ENCODE results near the gene ANTKMT. TPM values are rescaled to one million over a fixed set of nuclear protein-coding genes. Genes with fewer than 3 reads are reported as not detected.

The ANTKMT gene
- total RNA-seq, 2 experiments from 2014 or later: 8.1 TPM

GRCh38 chr16:700684-701584, 20.0 kb upstream of the ANTKMT start:
- H3K9me3 Mint-ChIP-seq: no peaks in the 10 kb centered on the region
- POLR2A ChIA-PET: interaction anchor here (1.1 kb wide), 1 partner anchor 87 kb away, joined by 3 read pairs; the partner anchor contains the start of genes CHTF18 and RPUSD1
- H3K27me3 ChIP-seq (ENCODE audit: control insufficient read depth in 1 of 2, insufficient read depth in 2 of 2, low read length in 2 of 2): peaks cover 41 to 45% of the 10 kb centered on the region in 2 experiments
- CTCF ChIA-PET: no interaction called here
- H3K27ac ChIP-seq (ENCODE audit: low read depth in 1 of 2, low read length in 2 of 2): no peak overlapping the region
- ATAC-seq (ENCODE audit: poor library complexity): peak; percentile 71
- no peak for TF ChIP-seq CTCF (IDR thresholded peaks at IDR 0.05)
- peak in 11 of 14 experiments; percentile 34 to 78 (median 51) for DNase-seq
- peaks cover 0 to 48% of the 10 kb centered on the region in 2 experiments for H3K9me3 ChIP-seq (ENCODE audit: control insufficient read depth in 1 of 2, insufficient read depth in 1 of 2, low read length in 2 of 2)
- no peaks in the 10 kb centered on the region for H3K36me3 Mint-ChIP-seq (ENCODE audit: low read depth)
- H3K4me3 ChIP-seq (ENCODE audit: low read length): no peak overlapping the region
- no peaks in the 10 kb centered on the region for H3K36me3 ChIP-seq (ENCODE audit: insufficient read depth, low read length)
- peaks cover 20% of the 10 kb centered on the region for H3K27me3 Mint-ChIP-seq
- no peak overlapping the region for H3K27ac Mint-ChIP-seq
- H3K4me1 Mint-ChIP-seq (ENCODE audit: low read depth): no peaks in the 10 kb centered on the region
- peaks cover 59% of the 10 kb centered on the region for H3K4me1 ChIP-seq (ENCODE audit: insufficient read depth, low read length)
- intact Hi-C loops (cut with DNase I, micrococcal nuclease): no loop called here
- no peak overlapping the region for H3K4me3 Mint-ChIP-seq

- Mint-ChIP-seq H3K9me3 (no peaks in the 10 kb centered on the region), H3K27ac (no peak overlapping the region), H3K27me3 (peaks cover 32% of the 10 kb centered on the region), H3K36me3 (ENCODE audit: low read depth) (no peaks in the 10 kb centered on the region), H3K4me3 (no peak overlapping the region), H3K4me1 (ENCODE audit: low read depth) (no peaks in the 10 kb centered on the region)
- Histone ChIP-seq H3K27ac (ENCODE audit: low read depth in 1 of 2, low read length in 2 of 2) (no peak overlapping the region), H3K4me1 (ENCODE audit: insufficient read depth, low read length) (peaks cover 62% of the 10 kb centered on the region), H3K36me3 (ENCODE audit: insufficient read depth, low read length) (no peaks in the 10 kb centered on the region), H3K4me3 (ENCODE audit: low read length) (no peak overlapping the region), H3K27me3 (ENCODE audit: control insufficient read depth in 1 of 2, insufficient read depth in 2 of 2, low read length in 2 of 2) (peaks cover 53 to 57% of the 10 kb centered on the region in 2 experiments), H3K9me3 (ENCODE audit: control insufficient read depth in 1 of 2, insufficient read depth in 1 of 2, low read length in 2 of 2) (peaks cover 0 to 62% of the 10 kb centered on the region in 2 experiments)
- DNase-seq (no peak), ATAC-seq (ENCODE audit: poor library complexity) (no peak)
- no peak for TF ChIP-seq CTCF (IDR thresholded peaks at IDR 0.05)
- intact Hi-C loops (cut with DNase I, micrococcal nuclease): no loop called here
- ChIA-PET POLR2A (no interaction called here), CTCF (interaction anchor here (1.0 kb wide), 1 partner anchor 34 kb away, joined by 3 read pairs; the partner anchor contains the start of gene RHOT2)
These were observed 18.6 kb upstream of the ANTKMT start for GRCh38 chr16:702341-702740.

GRCh38 chr16:703406-703805, 17.5 kb upstream of the ANTKMT start:
- peaks cover 42% of the 10 kb centered on the region for H3K27me3 Mint-ChIP-seq
- no peak for ATAC-seq (ENCODE audit: poor library complexity)
- CTCF ChIA-PET: no interaction called here
- H3K4me1 Mint-ChIP-seq (ENCODE audit: low read depth): no peaks in the 10 kb centered on the region
- H3K36me3 Mint-ChIP-seq (ENCODE audit: low read depth): no peaks in the 10 kb centered on the region
- intact Hi-C loops (cut with DNase I, micrococcal nuclease): no loop called here
- TF ChIP-seq CTCF (IDR thresholded peaks at IDR 0.05): no peak
- no peak for DNase-seq
- Histone ChIP-seq H3K27ac (ENCODE audit: low read depth in 1 of 2, low read length in 2 of 2) (no peak overlapping the region), H3K27me3 (ENCODE audit: control insufficient read depth in 1 of 2, insufficient read depth in 2 of 2, low read length in 2 of 2) (peaks cover 62 to 67% of the 10 kb centered on the region in 2 experiments), H3K36me3 (ENCODE audit: insufficient read depth, low read length) (no peaks in the 10 kb centered on the region), H3K4me1 (ENCODE audit: insufficient read depth, low read length) (peaks cover 60% of the 10 kb centered on the region), H3K9me3 (ENCODE audit: control insufficient read depth in 1 of 2, insufficient read depth in 1 of 2, low read length in 2 of 2) (peaks cover 0 to 62% of the 10 kb centered on the region in 2 experiments), H3K4me3 (ENCODE audit: low read length) (no peak overlapping the region)
- H3K4me3 Mint-ChIP-seq: no peak overlapping the region
- no peaks in the 10 kb centered on the region for H3K9me3 Mint-ChIP-seq
- POLR2A ChIA-PET: interaction anchor here (1.6 kb wide), 1 partner anchor 8 kb away, joined by 10 read pairs; no protein-coding TSS in a partner anchor
- H3K27ac Mint-ChIP-seq: no peak overlapping the region
